Neural cell (in vitro differentiated cells): Measurements from ENCODE around the gene BABAM2. TPM values are rescaled to one million over a fixed set of nuclear protein-coding genes. Genes with fewer than 3 reads are reported as not detected.

Experiments
- H2AFZ ChIP-seq: fragments of 200-600, 300-800 bp; sonication (generic), shearing (Covaris generic); 2 replicates; pipeline ENCODE4 v1.6.0; 2014; ENCODE audit warnings: low read depth, mild to moderate bottlenecking, antibody characterized with exemption, low read length, moderate library complexity
- H3F3A ChIP-seq: fragments of 200-600 bp; shearing (Covaris generic); 2 replicates; pipeline ENCODE4 v1.6.1; 2016; ENCODE audit warnings: mild to moderate bottlenecking, moderate library complexity, mixed read lengths, antibody characterized with exemption, low read length; ENCODE audit not compliant: insufficient read depth, poor library complexity, severe bottlenecking
- H3K27ac ChIP-seq: fragments of 200-600, 300-800 bp; sonication (generic), shearing (Covaris generic); 2 replicates; pipeline ENCODE4 v1.5.1; 2014; ENCODE audit warnings: mild to moderate bottlenecking, low read length, moderate library complexity
- H3K27me3 ChIP-seq: fragments of 300-800, 200-600 bp; sonication (generic), shearing (Covaris generic); 2 replicates; pipeline ENCODE4 v1.6.0; 2014; ENCODE audit warnings: mild to moderate bottlenecking, low read depth, low read length, moderate library complexity; ENCODE audit not compliant: insufficient read depth
- H3K36me3 ChIP-seq: fragments of 300-800, 200-600 bp; sonication (generic), shearing (Covaris generic); 2 replicates; pipeline ENCODE4 v1.5.1; 2014; ENCODE audit warnings: mild to moderate bottlenecking, antibody characterized with exemption, low read length, moderate library complexity; ENCODE audit not compliant: insufficient read depth
- H3K4me2 ChIP-seq: fragments of 300-800, 200-600 bp; sonication (generic), shearing (Covaris generic); 2 replicates; pipeline ENCODE4 v1.6.0; 2014; ENCODE audit warnings: mild to moderate bottlenecking, low read length
- H3K4me3 ChIP-seq: fragments of 300-800, 200-600 bp; sonication (generic), shearing (Covaris generic); 2 replicates; pipeline ENCODE4 v1.5.1; 2014; ENCODE audit warnings: mild to moderate bottlenecking, low read length, moderate library complexity
- H3K79me2 ChIP-seq: fragments of 200-600 bp; shearing (Covaris generic); replicated peaks from 2 replicates; pipeline ENCODE4 v1.6.0; 2014; ENCODE audit warnings: mild to moderate bottlenecking, low read length, moderate library complexity; ENCODE audit not compliant: insufficient read depth
- H3K9ac ChIP-seq: fragments of 300-800, 200-600 bp; sonication (generic), shearing (Covaris generic); 2 replicates; pipeline ENCODE4 v1.6.1; 2016; ENCODE audit warnings: mild to moderate bottlenecking, low read length, mixed read lengths
- H3K9me2 ChIP-seq: fragments of 200-600 bp; shearing (Covaris generic); 2 replicates; pipeline ENCODE4 v1.6.1; 2016; ENCODE audit warnings: mild to moderate bottlenecking, low read length, mixed read lengths; ENCODE audit not compliant: insufficient read depth
- H3K9me3 ChIP-seq: fragments of 200-600, 300-800 bp; sonication (generic), shearing (Covaris generic); 2 replicates; pipeline ENCODE4 v1.6.1; 2016; ENCODE audit warnings: mild to moderate bottlenecking, mixed run types, low read length, moderate library complexity, mixed read lengths
- H4K20me1 ChIP-seq: fragments of 200-600 bp; shearing (Covaris generic); 2 replicates; pipeline ENCODE4 v1.6.1; 2016; ENCODE audit warnings: mild to moderate bottlenecking, mixed run types; ENCODE audit not compliant: insufficient read depth
- EP300 ChIP-seq: fragments of 450-650 bp; conservative IDR thresholded peaks from 2 replicates; pipeline ENCODE4 v1.6.1; 2014; ENCODE audit warnings: antibody characterized with exemption, mild to moderate bottlenecking, moderate library complexity; ENCODE audit not compliant: poor library complexity, severe bottlenecking
- EZH2 ChIP-seq: fragments of 200-600, 300-800 bp; shearing (Covaris generic), sonication (generic); IDR thresholded peaks from 2 replicates; pipeline ENCODE4 v1.6.1; 2014; ENCODE audit warnings: antibody characterized with exemption, low read length, borderline replicate concordance, mild to moderate bottlenecking; ENCODE audit not compliant: insufficient read depth, poor library complexity, severe bottlenecking
- MXI1 ChIP-seq: fragments of 450-650 bp; conservative IDR thresholded peaks from 2 replicates; pipeline ENCODE4 v1.6.1; 2014; ENCODE audit warnings: antibody characterized with exemption, mild to moderate bottlenecking; ENCODE audit not compliant: poor library complexity, severe bottlenecking
- POLR2AphosphoS5 ChIP-seq: IDR thresholded peaks from 2 replicates; pipeline ENCODE4 v1.6.1; 2012
- RAD21 ChIP-seq: fragments of 450-650 bp; conservative IDR thresholded peaks from 2 replicates; pipeline ENCODE4 v1.6.1; 2014; ENCODE audit warnings: antibody characterized with exemption, mild to moderate bottlenecking, moderate library complexity
- REST ChIP-seq: IDR thresholded peaks from 2 replicates; pipeline ENCODE4 v1.6.1; 2012; ENCODE audit warnings: borderline replicate concordance
- SMC3 ChIP-seq: fragments of 450-650 bp; conservative IDR thresholded peaks from 2 replicates; pipeline ENCODE4 v1.6.1; 2014; ENCODE audit warnings: antibody characterized with exemption, mild to moderate bottlenecking, moderate library complexity; ENCODE audit not compliant: poor library complexity
- TAF1 ChIP-seq: IDR thresholded peaks from 2 replicates; pipeline ENCODE4 v1.6.1; 2012; ENCODE audit warnings: low read depth
- polyA plus RNA-seq: library from polyadenylated mRNA; depleted of rRNA; stranded (reverse); fragments of >200 nt; gene quantifications from 2 replicates; pipeline ENCODE4 v1.2.3, GENCODE V29; 2014
- TF ChIP-seq, protein P1 (sequence below): fragments of 450-650 bp; IDR thresholded peaks from 2 replicates; pipeline ENCODE4 v1.5.1; 2014; ENCODE audit warnings: antibody characterized with exemption, mild to moderate bottlenecking, moderate library complexity; ENCODE audit not compliant: poor library complexity, severe bottlenecking

BABAM2 gene
- polyA plus RNA-seq, 1 donor from 2014 or later, result 15.3 TPM

DNA sequence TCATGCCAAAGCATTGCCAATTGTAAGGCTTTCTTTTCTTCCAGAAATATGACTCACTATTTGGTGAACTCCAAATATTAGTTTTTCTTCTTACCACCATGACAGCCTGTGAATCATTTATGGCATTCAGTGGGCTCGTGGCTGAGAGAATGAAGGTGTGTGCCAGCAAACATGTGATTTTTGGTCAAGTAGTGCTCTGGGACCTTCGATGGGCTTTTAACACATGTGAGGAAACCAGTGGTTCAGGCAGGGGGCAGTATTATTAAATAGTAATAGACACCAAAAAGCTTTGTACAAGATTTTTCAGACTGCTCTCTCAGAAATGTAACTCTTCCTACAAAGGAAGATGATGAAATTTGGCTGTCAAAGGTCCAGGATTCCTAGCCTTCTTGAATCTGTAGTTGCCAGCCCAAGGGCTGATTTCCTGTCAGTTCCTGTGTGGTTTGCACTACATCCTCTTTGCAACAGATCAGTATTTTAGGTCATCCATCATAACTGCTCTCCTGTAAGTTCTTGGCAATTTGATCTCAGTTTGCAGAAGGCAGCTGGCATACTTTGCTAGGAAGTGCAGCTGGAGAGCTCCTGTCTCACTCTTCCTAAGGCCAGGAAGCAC, 64.3 kb downstream of the BABAM2 start:
- Histone ChIP-seq H3F3A (peaks cover 3% of the 10 kb centered on the region), H3K36me3 (no peaks in the 10 kb centered on the region), H2AFZ (no peak overlapping the region), H4K20me1 (no peaks in the 10 kb centered on the region), H3K4me2 (no peak overlapping the region), H3K9me3 (no peaks in the 10 kb centered on the region), H3K27me3 (no peaks in the 10 kb centered on the region), H3K9ac (no peak overlapping the region), H3K9me2 (no peaks in the 10 kb centered on the region), H3K4me3 (no peak overlapping the region), H3K27ac (no peak overlapping the region), H3K79me2 (no peaks in the 10 kb centered on the region)
- TF ChIP-seq REST (no peak), RAD21 (no peak), EZH2 (no peak), MXI1 (no peak), EP300 (no peak), SMC3 (no peak), TAF1 (no peak)
- TF ChIP-seq, protein P1, sequence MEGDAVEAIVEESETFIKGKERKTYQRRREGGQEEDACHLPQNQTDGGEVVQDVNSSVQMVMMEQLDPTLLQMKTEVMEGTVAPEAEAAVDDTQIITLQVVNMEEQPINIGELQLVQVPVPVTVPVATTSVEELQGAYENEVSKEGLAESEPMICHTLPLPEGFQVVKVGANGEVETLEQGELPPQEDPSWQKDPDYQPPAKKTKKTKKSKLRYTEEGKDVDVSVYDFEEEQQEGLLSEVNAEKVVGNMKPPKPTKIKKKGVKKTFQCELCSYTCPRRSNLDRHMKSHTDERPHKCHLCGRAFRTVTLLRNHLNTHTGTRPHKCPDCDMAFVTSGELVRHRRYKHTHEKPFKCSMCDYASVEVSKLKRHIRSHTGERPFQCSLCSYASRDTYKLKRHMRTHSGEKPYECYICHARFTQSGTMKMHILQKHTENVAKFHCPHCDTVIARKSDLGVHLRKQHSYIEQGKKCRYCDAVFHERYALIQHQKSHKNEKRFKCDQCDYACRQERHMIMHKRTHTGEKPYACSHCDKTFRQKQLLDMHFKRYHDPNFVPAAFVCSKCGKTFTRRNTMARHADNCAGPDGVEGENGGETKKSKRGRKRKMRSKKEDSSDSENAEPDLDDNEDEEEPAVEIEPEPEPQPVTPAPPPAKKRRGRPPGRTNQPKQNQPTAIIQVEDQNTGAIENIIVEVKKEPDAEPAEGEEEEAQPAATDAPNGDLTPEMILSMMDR, result no peak

DNA sequence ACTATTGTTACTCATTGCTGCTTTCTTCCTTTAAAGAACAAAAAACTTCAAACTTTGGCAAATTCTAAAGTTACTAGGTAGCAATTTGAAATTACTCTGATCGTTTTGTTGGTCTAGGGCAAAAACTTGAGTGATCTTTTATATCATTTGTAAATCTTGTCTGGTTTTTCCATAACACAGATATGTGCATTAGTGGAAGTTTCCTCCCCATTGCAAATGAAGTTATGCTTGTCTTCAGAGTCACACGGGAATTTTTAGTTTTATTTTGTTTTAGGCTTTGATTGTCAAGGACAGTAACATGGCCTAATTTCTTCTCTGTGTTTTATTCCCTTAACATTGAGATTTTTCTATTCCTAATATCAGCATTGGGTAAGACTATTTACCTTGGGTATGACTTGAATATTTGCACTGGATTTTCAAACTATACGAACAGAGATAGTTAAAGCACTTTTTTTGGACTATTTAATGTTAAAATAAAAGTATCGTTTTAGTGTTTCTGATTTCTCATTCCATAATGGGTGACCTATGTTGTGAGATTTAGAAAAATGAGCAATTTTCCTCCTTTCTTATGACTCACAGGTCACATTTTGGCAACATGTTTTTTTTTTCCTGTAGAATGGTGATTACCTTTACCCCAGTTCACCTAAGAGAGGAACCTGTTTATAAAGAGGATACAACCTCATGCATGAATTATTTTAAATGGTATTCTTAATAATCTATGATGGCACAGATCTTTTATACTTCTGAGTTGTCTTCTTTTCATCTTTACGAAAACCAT, 65.0 kb downstream of the BABAM2 start:
- Histone ChIP-seq H3K9me2 (no peaks in the 10 kb centered on the region), H3F3A (peaks cover 3% of the 10 kb centered on the region), H3K27me3 (no peaks in the 10 kb centered on the region), H3K9me3 (no peaks in the 10 kb centered on the region), H3K4me2 (no peak overlapping the region), H3K4me3 (no peak overlapping the region), H3K27ac (no peak overlapping the region), H4K20me1 (no peaks in the 10 kb centered on the region), H3K9ac (no peak overlapping the region), H2AFZ (no peak overlapping the region), H3K79me2 (no peaks in the 10 kb centered on the region), H3K36me3 (no peaks in the 10 kb centered on the region)
- TF ChIP-seq POLR2AphosphoS5 (no peak), MXI1 (no peak), REST (no peak), TAF1 (no peak), EP300 (no peak)
